B cell (primary cell): ENCODE data around the gene MYH10. TPM values are rescaled to one million over a fixed set of nuclear protein-coding genes. Genes with fewer than 3 reads are reported as not detected.

Experiments
- ATAC-seq: fragments of 200-7000 bp; cut with Tn5 transposase; one replicate; pipeline ENCODE4 v1.10.0; 2021; ENCODE audit warnings: low read depth, mild to moderate bottlenecking, moderate number of reproducible peaks, moderate library complexity
- CTCF ChIA-PET: fragments of 350-600 bp; sonication (Branson Sonifier 250); formaldehyde crosslinking; loops from one replicate; lab custom pipeline; 2021; ENCODE audit warnings: antibody characterized with exemption, inconsistent platforms; lab: Charles Lee
- POLR2A ChIA-PET: fragments of 350-600 bp; sonication (Branson Sonifier 250); formaldehyde crosslinking; loops from one replicate; lab custom pipeline; 2021; ENCODE audit warnings: antibody characterized with exemption; lab: Charles Lee
- DNase-seq: peaks from one replicate; pipeline ENCODE4 v3.0.0; 2013
- H2AFZ ChIP-seq: 2 replicates; pipeline ENCODE4 v1.6.1; 2012; ENCODE audit warnings: mild to moderate bottlenecking, low read depth, low read length; ENCODE audit not compliant: insufficient read depth, poor library complexity, severe bottlenecking
- H3K27ac ChIP-seq, 2 donors: 1 replicate in 1 of 2; 2 replicates in 1 of 2; pipeline ENCODE4 v1.5.1; 2012 to 2013; ENCODE audit warnings: low read length in 2 of 2, mild to moderate bottlenecking in 2 of 2, moderate library complexity in 1 of 2
- H3K27me3 ChIP-seq, 4 experiments: fragments of 200-600 bp in 1 of 4; sonication (generic) in 1 of 4; replicated peaks in 1 of 4; 1 replicate in 2 of 4; 2 replicates in 2 of 4; pipeline versions ENCODE4 v1.6.1 to v1.7.0; 2013 to 2016; ENCODE audit warnings: low read length in 3 of 4, mild to moderate bottlenecking in 2 of 4, mixed read lengths in 1 of 4, moderate library complexity in 1 of 4; ENCODE audit not compliant: insufficient read depth in 4 of 4, control insufficient read depth in 3 of 4; ENCODE audit errors: control extremely low read depth in 1 of 4
- H3K36me3 ChIP-seq, 2 experiments: replicated peaks in 1 of 2; 1 replicate in 1 of 2; 2 replicates in 1 of 2; pipeline versions ENCODE4 v1.6.1 to v1.7.1; 2013; ENCODE audit warnings: low read length in 1 of 2; ENCODE audit not compliant: insufficient read depth in 2 of 2, control insufficient read depth in 1 of 2; ENCODE audit errors: control extremely low read depth in 1 of 2, extremely low read depth in 1 of 2
- H3K4me1 ChIP-seq, 2 donors: fragments of 200-600 bp in 1 of 2; sonication (generic) in 1 of 2; 1 replicate in 1 of 2; 2 replicates in 1 of 2; pipeline versions ENCODE4 v1.5.1 to v1.6.1; 2013 to 2017; ENCODE audit warnings: low read length in 2 of 2; ENCODE audit not compliant: control insufficient read depth in 2 of 2, insufficient read depth in 2 of 2
- H3K4me2 ChIP-seq: replicated peaks from 2 replicates; pipeline ENCODE3; 2012; ENCODE audit warnings: mild to moderate bottlenecking, low read depth, low read length; ENCODE audit not compliant: poor library complexity, severe bottlenecking
- H3K4me3 ChIP-seq, 5 experiments: fragments of 200-600 bp in 1 of 5; sonication (generic) in 1 of 5; 1 replicate in 3 of 5; 2 replicates in 2 of 5; pipeline versions ENCODE4 v1.5.1 to v1.7.0; 2011 to 2016; ENCODE audit warnings: low read length in 4 of 5, mild to moderate bottlenecking in 4 of 5, low read depth in 2 of 5, control low read depth in 1 of 5, moderate library complexity in 1 of 5; ENCODE audit not compliant: insufficient read depth in 1 of 5; ENCODE audit errors: control extremely low read depth in 1 of 5, extremely low read depth in 1 of 5
- H3K79me2 ChIP-seq: fragments of 200-600 bp; sonication (generic); one replicate; pipeline ENCODE4 v1.6.0; 2016; ENCODE audit warnings: low read length; ENCODE audit not compliant: control insufficient read depth, insufficient read depth
- H3K9ac ChIP-seq: fragments of 200-600 bp; sonication (generic); 2 replicates; pipeline ENCODE4 v1.6.1; 2017; ENCODE audit warnings: mild to moderate bottlenecking, low read length, moderate library complexity
- H3K9me3 ChIP-seq, 3 donors: one replicate each; pipeline versions ENCODE4 v1.6.1 to v1.7.1; 2013; ENCODE audit warnings: low read length in 2 of 3; ENCODE audit not compliant: control insufficient read depth in 2 of 3, insufficient read depth in 1 of 3; ENCODE audit errors: control extremely low read depth in 1 of 3
- H4K20me1 ChIP-seq: 2 replicates; pipeline ENCODE4 v1.6.0; 2012; ENCODE audit warnings: mild to moderate bottlenecking, low read length; ENCODE audit not compliant: insufficient read depth, control insufficient read depth, poor library complexity, severe bottlenecking
- H3K27ac Mint-ChIP-seq: one replicate; pipeline ENCODE4 v1.8.0; 2021; ENCODE audit warnings: mixed read lengths
- H3K27me3 Mint-ChIP-seq: one replicate; pipeline ENCODE4 v1.8.0; 2021; ENCODE audit warnings: mixed read lengths
- H3K4me1 Mint-ChIP-seq: one replicate; pipeline ENCODE4 v1.8.0; 2021; ENCODE audit warnings: mixed read lengths
- H3K4me3 Mint-ChIP-seq: one replicate; pipeline ENCODE4 v1.8.0; 2021; ENCODE audit warnings: mixed read lengths
- H3K9me3 Mint-ChIP-seq: one replicate; pipeline ENCODE4 v1.8.0; 2022; ENCODE audit warnings: mixed read lengths; ENCODE audit not compliant: insufficient read depth
- CTCF ChIP-seq: fragments of 200-600 bp; IDR thresholded peaks from one replicate; pipeline ENCODE4 v1.8.0; 2022; ENCODE audit warnings: antibody characterized with exemption, mild to moderate bottlenecking
- EZH2 ChIP-seq: IDR thresholded peaks from 2 replicates; pipeline ENCODE4 v1.6.1; 2012; ENCODE audit warnings: borderline replicate concordance, low read depth, mild to moderate bottlenecking, moderate library complexity, low read length; ENCODE audit not compliant: insufficient read depth, poor library complexity, severe bottlenecking
- WGBS: methylation state at CpG from one replicate; pipeline ENCODE4 v1.1.5; 2013; ENCODE audit warnings: missing lambda C conversion rate; ENCODE audit not compliant: insufficient coverage; 5-methylcytosine and 5-hydroxymethylcytosine counted together
- intact Hi-C: fragments of 100-400 bp; cut with micrococcal nuclease; formaldehyde crosslinking; loops from one replicate; pipeline ENCODE4 v1.10.0; 2022
- polyA plus RNA-seq: library from polyadenylated mRNA; depleted of rRNA; stranded (reverse); fragments of >200 nt; gene quantifications from 2 replicates; pipeline ENCODE4 v1.2.3, GENCODE V29; 2012
- total RNA-seq, 2 donors: library from RNA; stranded (reverse); fragments of 120-200 nt in 1 of 2; gene quantifications; 1 replicate in 1 of 2; 2 replicates in 1 of 2; pipeline versions ENCODE4 v1.2.3 to v1.2.4, GENCODE V29; 2013 to 2022

The MYH10 gene
- total and polyA plus RNA-seq, 2 donors (not counting 1 experiment from before 2014, with no cell fraction given), result 0.04 to 1.7 TPM

- TF ChIP-seq EZH2, result no peak
- no peak for TF ChIP-seq CTCF
- Mint-ChIP-seq H3K4me1 (no peaks in the 10 kb centered on the region), H3K9me3 (no peaks in the 10 kb centered on the region), H3K27me3 (no peaks in the 10 kb centered on the region), H3K27ac (no peak overlapping the region), H3K4me3 (no peak overlapping the region)
- Histone ChIP-seq H3K79me2 (no peaks in the 10 kb centered on the region), H3K4me2 (no peak overlapping the region), H3K27me3 (no peaks in the 10 kb centered on the region), H2AFZ (no peak overlapping the region), H3K27ac (no peak overlapping the region), H3K9ac (no peak overlapping the region), H3K4me3 (no peak overlapping the region), H4K20me1 (no peaks in the 10 kb centered on the region), H3K4me1 (no peaks in the 10 kb centered on the region), H3K9me3 (no peaks in the 10 kb centered on the region), H3K36me3 (peaks cover 2 to 63% of the 10 kb centered on the region in 2 experiments)
- ChIA-PET CTCF (no interaction called here), POLR2A (interaction anchor here (0.5 kb wide), 1 partner anchor 27 kb away, joined by 3 read pairs; no protein-coding TSS in a partner anchor)
- 97% methylated on average over 14 of the region's 15 CpGs for WGBS
- intact Hi-C loops, result no loop called here
- ATAC-seq (no peak), DNase-seq (no peak)
These were observed 155.7 kb downstream of the MYH10 start for GRCh38 chr17:8474826-8475225.

- H3K9me3 ChIP-seq, result no peaks in the 10 kb centered on the region
- CTCF ChIA-PET, result interaction anchor here (1.5 kb wide), 1 partner anchor 9 kb away, joined by 4 read pairs; no protein-coding TSS in a partner anchor
- DNase-seq (no peak), ATAC-seq (no peak)
- WGBS, result 95% methylated on average over 9 of the region's 13 CpGs
- H3K9me3 Mint-ChIP-seq, result no peaks in the 10 kb centered on the region
- no peaks in the 10 kb centered on the region for H3K4me1 ChIP-seq
- H3K27ac Mint-ChIP-seq, result no peak overlapping the region
- no peaks in the 10 kb centered on the region for H3K27me3 ChIP-seq
- POLR2A ChIA-PET, result no interaction called here
- H3K27ac ChIP-seq, result no peak overlapping the region
- no peaks in the 10 kb centered on the region for H3K79me2 ChIP-seq
- no peak overlapping the region for H3K9ac ChIP-seq
- no peaks in the 10 kb centered on the region for H4K20me1 ChIP-seq
- H3K4me2 ChIP-seq, result no peak overlapping the region
- no peak overlapping the region for H3K4me3 Mint-ChIP-seq
- H3K4me1 Mint-ChIP-seq, result no peaks in the 10 kb centered on the region
- peaks cover 2 to 67% of the 10 kb centered on the region in 2 experiments for H3K36me3 ChIP-seq
- intact Hi-C loops, result no loop called here
- H3K4me3 ChIP-seq, result no peak overlapping the region
- H3K27me3 Mint-ChIP-seq, result no peaks in the 10 kb centered on the region
- TF ChIP-seq EZH2 (no peak), CTCF (no peak)
- H2AFZ ChIP-seq, result no peak overlapping the region
These were observed 156.9 kb downstream of the MYH10 start for GRCh38 chr17:8473451-8474192.
